CD4-positive, alpha-beta T cell (primary cell): ENCODE data around the gene PRR18. TPM values are rescaled to one million over a fixed set of nuclear protein-coding genes. Genes with fewer than 3 reads are reported as not detected.
A peak's percentile ranks its signal among the peaks of the same experiment; 100 is the strongest.

Source experiments
- ATAC-seq: fragments of 200-7000 bp; cut with Tn5 transposase; one replicate; pipeline ENCODE4 v1.10.0; 2022; ENCODE audit warnings: mild to moderate bottlenecking; ENCODE audit not compliant: poor library complexity
- CTCF ChIA-PET: fragments of 350-600 bp; sonication (Branson Sonifier 250); formaldehyde crosslinking; loops from one replicate; lab custom pipeline; 2021; ENCODE audit warnings: antibody characterized with exemption, inconsistent platforms; lab: Charles Lee
- POLR2A ChIA-PET: fragments of 350-600 bp; sonication (Branson Sonifier 250); formaldehyde crosslinking; loops from one replicate; lab custom pipeline; 2021; ENCODE audit warnings: antibody characterized with exemption, inconsistent platforms; lab: Charles Lee
- DNase-seq, 14 experiments: peaks; one replicate each; pipeline ENCODE4 v3.0.0-alpha.2; 2013 to 2020; ENCODE audit warnings: mixed read lengths in 2 of 14
- H3K27ac ChIP-seq, 2 donors: one replicate each; pipeline versions ENCODE4 v1.5.1 to v1.7.0; 2013; ENCODE audit warnings: low read length in 2 of 2, low read depth in 1 of 2, mild to moderate bottlenecking in 1 of 2
- H3K27me3 ChIP-seq, 2 experiments: 1 replicate in 1 of 2; 2 replicates in 1 of 2; pipeline versions ENCODE4 v1.6.1 to v1.7.0; 2013; ENCODE audit warnings: low read length in 2 of 2, control low read depth in 1 of 2, mild to moderate bottlenecking in 1 of 2, moderate library complexity in 1 of 2; ENCODE audit not compliant: insufficient read depth in 2 of 2, control insufficient read depth in 1 of 2
- H3K36me3 ChIP-seq: one replicate; pipeline ENCODE4 v1.6.1; 2013; ENCODE audit warnings: low read length, control low read depth; ENCODE audit not compliant: insufficient read depth
- H3K4me1 ChIP-seq: one replicate; pipeline ENCODE4 v1.6.1; 2013; ENCODE audit warnings: low read length, control low read depth; ENCODE audit not compliant: insufficient read depth
- H3K4me3 ChIP-seq: one replicate; pipeline ENCODE4 v1.5.1; 2013; ENCODE audit warnings: mild to moderate bottlenecking, low read length, moderate library complexity
- H3K9me3 ChIP-seq, 2 experiments: 1 replicate in 1 of 2; 2 replicates in 1 of 2; pipeline versions ENCODE4 v1.6.1 to v1.7.0; 2013; ENCODE audit warnings: low read length in 2 of 2, mild to moderate bottlenecking in 2 of 2, control low read depth in 1 of 2, moderate library complexity in 1 of 2; ENCODE audit not compliant: control insufficient read depth in 1 of 2, insufficient read depth in 1 of 2
- H3K27ac Mint-ChIP-seq: one replicate; pipeline ENCODE4 v1.8.0; 2020; ENCODE audit warnings: mixed read lengths
- H3K27me3 Mint-ChIP-seq: one replicate; pipeline ENCODE4 v1.8.0; 2021; ENCODE audit warnings: mixed read lengths
- H3K36me3 Mint-ChIP-seq: one replicate; pipeline ENCODE4 v1.8.0; 2021; ENCODE audit warnings: low read depth, mixed read lengths
- H3K4me1 Mint-ChIP-seq: one replicate; pipeline ENCODE4 v1.8.0; 2021; ENCODE audit warnings: low read depth, mixed read lengths
- H3K4me3 Mint-ChIP-seq: one replicate; pipeline ENCODE4 v1.8.0; 2020; ENCODE audit warnings: mild to moderate bottlenecking, mixed read lengths
- H3K9me3 Mint-ChIP-seq: one replicate; pipeline ENCODE4 v1.8.0; 2020; ENCODE audit warnings: mixed read lengths
- intact Hi-C, 2 experiments: fragments of 100-400 bp; cut with DNase I in 1 of 2; cut with micrococcal nuclease in 1 of 2; formaldehyde crosslinking; loops; one replicate each; pipeline versions ENCODE4 v1.15.1 to v1.9.0; 2023 to 2025; cut with DNase I, micrococcal nuclease
- total RNA-seq, 174 experiments: library from RNA in 2 of 174; stranded (reverse) in 2 of 174; gene quantifications; one replicate each; pipeline ENCODE4 v1.2.3 and lab custom pipeline; 2021 to 2026
- TF ChIP-seq, protein P1 (sequence below): fragments of 200-600 bp; IDR thresholded peaks from one replicate; pipeline ENCODE4 v1.8.0; 2022; ENCODE audit warnings: antibody characterized with exemption, mild to moderate bottlenecking

PRR18 gene
- total RNA-seq, 2 experiments from 2014 or later, result not detected

DNA sequence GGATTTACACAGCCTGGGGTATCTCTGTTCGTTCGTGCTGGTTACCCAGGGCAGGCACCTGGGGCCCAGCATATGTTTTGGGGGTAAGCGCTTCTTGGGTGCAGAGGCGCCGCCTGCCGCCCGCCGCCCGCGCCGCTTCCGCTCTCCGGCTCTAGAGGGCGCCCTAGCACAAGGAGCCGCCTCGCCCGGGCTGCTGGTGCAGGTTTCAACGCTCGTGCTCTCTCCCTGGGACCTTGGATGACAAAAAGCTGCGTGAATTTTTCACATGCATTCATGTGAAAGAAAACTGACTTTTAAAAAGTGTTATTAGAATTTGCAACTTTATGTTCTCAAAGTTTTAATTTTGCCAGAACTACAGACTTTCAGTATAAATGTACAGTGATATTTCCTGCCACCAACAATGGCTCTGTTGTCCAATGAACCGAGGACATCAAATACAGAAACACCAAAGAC is 32.5 kb downstream of the PRR18 start:
- Histone ChIP-seq H3K27ac (no peak overlapping the region), H3K36me3 (no peaks in the 10 kb centered on the region), H3K27me3 (no peaks in the 10 kb centered on the region), H3K4me3 (no peak overlapping the region), H3K9me3 (no peaks in the 10 kb centered on the region), H3K4me1 (peaks cover 10% of the 10 kb centered on the region)
- ChIA-PET CTCF (interaction anchor here (0.6 to 1.7 kb wide), 4 partner anchors 9 to 125 kb away, joined by 3 to 12 read pairs (median 3); no protein-coding TSS in a partner anchor), POLR2A (no interaction called here)
- Mint-ChIP-seq H3K4me1 (peaks cover 8% of the 10 kb centered on the region), H3K27me3 (peaks cover 8% of the 10 kb centered on the region), H3K4me3 (no peak overlapping the region), H3K9me3 (no peaks in the 10 kb centered on the region), H3K36me3 (no peaks in the 10 kb centered on the region), H3K27ac (no peak overlapping the region)
- intact Hi-C loops, result loop anchor here (1.0 to 10.0 kb wide), 4 partner anchors 107 to 239 kb away; partner anchors contain the start of gene MPC1 (in 2 of the 2)
- TF ChIP-seq, protein P1, sequence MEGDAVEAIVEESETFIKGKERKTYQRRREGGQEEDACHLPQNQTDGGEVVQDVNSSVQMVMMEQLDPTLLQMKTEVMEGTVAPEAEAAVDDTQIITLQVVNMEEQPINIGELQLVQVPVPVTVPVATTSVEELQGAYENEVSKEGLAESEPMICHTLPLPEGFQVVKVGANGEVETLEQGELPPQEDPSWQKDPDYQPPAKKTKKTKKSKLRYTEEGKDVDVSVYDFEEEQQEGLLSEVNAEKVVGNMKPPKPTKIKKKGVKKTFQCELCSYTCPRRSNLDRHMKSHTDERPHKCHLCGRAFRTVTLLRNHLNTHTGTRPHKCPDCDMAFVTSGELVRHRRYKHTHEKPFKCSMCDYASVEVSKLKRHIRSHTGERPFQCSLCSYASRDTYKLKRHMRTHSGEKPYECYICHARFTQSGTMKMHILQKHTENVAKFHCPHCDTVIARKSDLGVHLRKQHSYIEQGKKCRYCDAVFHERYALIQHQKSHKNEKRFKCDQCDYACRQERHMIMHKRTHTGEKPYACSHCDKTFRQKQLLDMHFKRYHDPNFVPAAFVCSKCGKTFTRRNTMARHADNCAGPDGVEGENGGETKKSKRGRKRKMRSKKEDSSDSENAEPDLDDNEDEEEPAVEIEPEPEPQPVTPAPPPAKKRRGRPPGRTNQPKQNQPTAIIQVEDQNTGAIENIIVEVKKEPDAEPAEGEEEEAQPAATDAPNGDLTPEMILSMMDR, result peak; percentile 98
- DNase-seq (peak; percentile 47 to 91 (median 80)), ATAC-seq (peak; percentile 96)

DNA sequence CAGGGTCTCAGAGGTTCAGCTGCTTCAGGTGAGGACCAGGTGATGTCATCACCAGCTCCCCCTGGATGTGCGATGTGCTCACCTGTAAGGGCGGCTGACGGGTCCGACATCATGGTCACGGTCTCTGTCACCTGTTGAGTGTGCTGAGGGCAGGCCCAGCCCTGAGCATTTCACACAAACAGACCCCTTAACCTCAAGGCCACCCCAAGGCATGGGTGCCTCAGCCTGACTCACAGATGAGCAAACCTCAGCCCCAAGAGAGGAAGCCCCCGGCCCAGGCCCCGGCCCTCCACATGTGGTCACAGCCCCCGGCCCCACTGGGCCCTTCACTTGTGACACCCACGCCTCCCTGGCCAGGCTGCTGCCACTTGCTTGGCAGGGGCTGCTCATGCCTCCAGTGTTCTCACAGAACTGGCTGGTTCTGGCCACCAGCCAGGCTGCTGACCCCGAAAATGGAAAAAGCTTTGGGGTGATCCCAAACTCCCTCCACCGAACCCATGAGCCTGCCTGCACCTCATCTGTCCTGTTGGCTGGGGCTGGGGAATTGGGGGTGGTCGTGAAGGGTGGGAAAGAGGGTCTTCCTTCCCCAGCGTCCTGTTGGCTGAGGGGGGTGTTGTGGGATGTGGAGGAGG is 33.3 kb downstream of the PRR18 start:
- H3K9me3 Mint-ChIP-seq, result no peaks in the 10 kb centered on the region
- H3K4me1 Mint-ChIP-seq, result peaks cover 8% of the 10 kb centered on the region
- TF ChIP-seq, protein P1, result no peak
- Histone ChIP-seq H3K27me3 (peaks cover 0 to 3% of the 10 kb centered on the region in 2 experiments), H3K4me3 (no peak overlapping the region), H3K4me1 (peaks cover 10% of the 10 kb centered on the region), H3K36me3 (no peaks in the 10 kb centered on the region), H3K27ac (no peak overlapping the region), H3K9me3 (no peaks in the 10 kb centered on the region)
- H3K4me3 Mint-ChIP-seq, result no peak overlapping the region
- H3K27me3 Mint-ChIP-seq, result peaks cover 11% of the 10 kb centered on the region
- ChIA-PET CTCF (interaction anchor here (1.7 kb wide), 1 partner anchor 126 kb away, joined by 12 read pairs; no protein-coding TSS in a partner anchor), POLR2A (no interaction called here)
- ATAC-seq (no peak), DNase-seq (no peak)
- no peaks in the 10 kb centered on the region for H3K36me3 Mint-ChIP-seq
- intact Hi-C loops, result loop anchor here (1.0 to 10.0 kb wide), 4 partner anchors 107 to 240 kb away; partner anchors contain the start of gene MPC1 (in 2 of the 2)
- H3K27ac Mint-ChIP-seq, result no peak overlapping the region

DNA sequence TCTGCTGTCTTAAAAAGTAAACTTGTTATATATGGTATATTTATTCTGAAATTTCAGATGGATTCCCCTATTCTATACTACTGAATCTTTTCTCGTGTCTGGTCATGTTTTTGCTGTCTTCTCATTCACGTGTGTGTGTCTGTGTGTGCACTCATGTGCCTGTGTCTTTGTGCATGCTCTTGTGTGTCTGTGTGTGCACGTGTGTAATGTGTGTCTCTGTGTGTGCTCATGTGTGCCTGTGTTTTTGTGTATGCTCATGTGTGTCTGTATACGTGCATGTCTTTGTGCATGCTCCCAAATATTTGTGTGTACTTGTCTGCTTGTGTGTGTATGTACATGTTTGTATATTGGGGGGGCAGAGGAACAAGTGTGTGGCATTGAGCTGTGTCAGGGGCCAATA is 34.0 kb downstream of the PRR18 start:
- H3K27me3 Mint-ChIP-seq, result peaks cover 12% of the 10 kb centered on the region
- no peak overlapping the region for H3K27ac ChIP-seq
- peaks cover 8% of the 10 kb centered on the region for H3K4me1 Mint-ChIP-seq
- H3K4me3 Mint-ChIP-seq, result no peak overlapping the region
- H3K9me3 ChIP-seq, result no peaks in the 10 kb centered on the region
- peaks cover 0 to 3% of the 10 kb centered on the region in 2 experiments for H3K27me3 ChIP-seq
- CTCF ChIA-PET, result no interaction called here
- DNase-seq (no peak), ATAC-seq (no peak)
- intact Hi-C loops, result loop anchor here in 1 of 2 experiments (10.0 kb wide), 1 partner anchor 241 kb away; no protein-coding TSS in a partner anchor
- POLR2A ChIA-PET, result no interaction called here
- no peaks in the 10 kb centered on the region for H3K36me3 Mint-ChIP-seq
- H3K9me3 Mint-ChIP-seq, result no peaks in the 10 kb centered on the region
- peaks cover 10% of the 10 kb centered on the region for H3K4me1 ChIP-seq
- H3K4me3 ChIP-seq, result no peak overlapping the region
- TF ChIP-seq, protein P1, result no peak
- H3K27ac Mint-ChIP-seq, result no peak overlapping the region
- H3K36me3 ChIP-seq, result no peaks in the 10 kb centered on the region
